Endothelial cell of umbilical vein (primary cell): ENCODE data around the gene SMAD3.

Source experiments
- EZH2 ChIP-seq: IDR thresholded peaks from 2 replicates; pipeline ENCODE4 v1.6.1; 2012; ENCODE audit warnings: borderline replicate concordance, low read depth, mild to moderate bottlenecking, moderate library complexity, low read length, inconsistent platforms; ENCODE audit not compliant: severe bottlenecking
- FOS ChIP-seq: IDR thresholded peaks from 2 replicates; pipeline ENCODE4 v1.6.1; 2011; ENCODE audit warnings: mild to moderate bottlenecking, low read length, moderate library complexity, borderline replicate concordance; ENCODE audit not compliant: insufficient read depth
- MYC ChIP-seq: IDR thresholded peaks from one replicate; pipeline ENCODE4 v1.6.1; 2011; ENCODE audit warnings: mild to moderate bottlenecking, low read depth, low read length
- POLR2A ChIP-seq: IDR thresholded peaks from 2 replicates; pipeline ENCODE4 v1.6.1; 2012; ENCODE audit warnings: low read depth, mild to moderate bottlenecking, control low read depth, low read length
- TF ChIP-seq, protein P1 (sequence below), 2 donors: IDR thresholded peaks; 1 replicate in 1 of 2; 2 replicates in 1 of 2; pipeline ENCODE4 v1.5.1; 2011; ENCODE audit warnings: low read length in 2 of 2, mild to moderate bottlenecking in 2 of 2, moderate library complexity in 2 of 2, control low read depth in 1 of 2, inconsistent platforms in 1 of 2, low read depth in 1 of 2; ENCODE audit not compliant: insufficient read depth in 1 of 2; ENCODE audit errors: extremely low read depth in 1 of 2
- TF ChIP-seq, protein P2 (sequence below): IDR thresholded peaks from 2 replicates; pipeline ENCODE4 v1.6.1; 2011; ENCODE audit not compliant: insufficient read depth, insufficient read length

- TF ChIP-seq, protein P1, sequence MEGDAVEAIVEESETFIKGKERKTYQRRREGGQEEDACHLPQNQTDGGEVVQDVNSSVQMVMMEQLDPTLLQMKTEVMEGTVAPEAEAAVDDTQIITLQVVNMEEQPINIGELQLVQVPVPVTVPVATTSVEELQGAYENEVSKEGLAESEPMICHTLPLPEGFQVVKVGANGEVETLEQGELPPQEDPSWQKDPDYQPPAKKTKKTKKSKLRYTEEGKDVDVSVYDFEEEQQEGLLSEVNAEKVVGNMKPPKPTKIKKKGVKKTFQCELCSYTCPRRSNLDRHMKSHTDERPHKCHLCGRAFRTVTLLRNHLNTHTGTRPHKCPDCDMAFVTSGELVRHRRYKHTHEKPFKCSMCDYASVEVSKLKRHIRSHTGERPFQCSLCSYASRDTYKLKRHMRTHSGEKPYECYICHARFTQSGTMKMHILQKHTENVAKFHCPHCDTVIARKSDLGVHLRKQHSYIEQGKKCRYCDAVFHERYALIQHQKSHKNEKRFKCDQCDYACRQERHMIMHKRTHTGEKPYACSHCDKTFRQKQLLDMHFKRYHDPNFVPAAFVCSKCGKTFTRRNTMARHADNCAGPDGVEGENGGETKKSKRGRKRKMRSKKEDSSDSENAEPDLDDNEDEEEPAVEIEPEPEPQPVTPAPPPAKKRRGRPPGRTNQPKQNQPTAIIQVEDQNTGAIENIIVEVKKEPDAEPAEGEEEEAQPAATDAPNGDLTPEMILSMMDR (IDR thresholded peaks at IDR 0.05; ENCODE audit: extremely low read depth in 1 of 2, insufficient read depth in 1 of 2, low read depth in 1 of 2, low read length in 2 of 2) = no peak
- TF ChIP-seq POLR2A = no peak
- TF ChIP-seq EZH2 = no peak
- TF ChIP-seq, protein P2, sequence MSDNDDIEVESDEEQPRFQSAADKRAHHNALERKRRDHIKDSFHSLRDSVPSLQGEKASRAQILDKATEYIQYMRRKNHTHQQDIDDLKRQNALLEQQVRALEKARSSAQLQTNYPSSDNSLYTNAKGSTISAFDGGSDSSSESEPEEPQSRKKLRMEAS = no peak
- no peak for TF ChIP-seq MYC
- peak; percentile 51 for TF ChIP-seq FOS
Measured at GRCh38 chr15:67101911-67102598, 36.7 kb downstream of the SMAD3 start.
